Measurements from ENCODE around the gene NGEF.

NGEF gene

GRCh38 chr2:232843834-232844233 lies 169.2 kb downstream of the NGEF start:
- no peak for TF ChIP-seq GATA1 (IDR thresholded peaks at IDR 0.05; ENCODE audit: low read depth, low read length)

DNA sequence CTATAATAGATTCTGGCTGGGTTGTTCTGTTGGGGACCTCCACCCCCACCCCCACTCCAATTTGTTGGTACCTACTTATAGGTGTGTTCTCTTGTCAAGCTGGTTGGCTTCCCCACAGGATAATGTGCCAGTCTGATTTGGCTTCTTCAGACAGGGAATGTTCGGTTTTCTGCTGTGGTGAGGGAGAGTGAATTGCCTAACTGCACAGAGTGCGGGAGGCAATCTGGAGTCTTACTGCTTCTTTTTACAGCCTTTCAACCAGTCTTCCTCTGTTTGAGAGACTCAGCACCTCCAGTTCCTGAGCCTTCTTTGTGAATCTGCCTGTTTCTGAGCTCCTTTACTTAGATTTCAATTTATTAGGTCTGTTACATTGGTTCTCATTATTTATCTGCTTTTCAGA lies 170.4 kb downstream of the NGEF start:
- TF ChIP-seq POLR2A (IDR thresholded peaks at IDR 0.05; ENCODE audit: low read length) (no peak), GATA1 (IDR thresholded peaks at IDR 0.05; ENCODE audit: low read depth, low read length) (no peak)
- DNase-seq: no peak

More at GRCh38 chr2:232843834-232844233, 169.2 kb downstream of the NGEF start:
- DNase-seq: peak in 1 of 2 experiments; percentile 9

DNA sequence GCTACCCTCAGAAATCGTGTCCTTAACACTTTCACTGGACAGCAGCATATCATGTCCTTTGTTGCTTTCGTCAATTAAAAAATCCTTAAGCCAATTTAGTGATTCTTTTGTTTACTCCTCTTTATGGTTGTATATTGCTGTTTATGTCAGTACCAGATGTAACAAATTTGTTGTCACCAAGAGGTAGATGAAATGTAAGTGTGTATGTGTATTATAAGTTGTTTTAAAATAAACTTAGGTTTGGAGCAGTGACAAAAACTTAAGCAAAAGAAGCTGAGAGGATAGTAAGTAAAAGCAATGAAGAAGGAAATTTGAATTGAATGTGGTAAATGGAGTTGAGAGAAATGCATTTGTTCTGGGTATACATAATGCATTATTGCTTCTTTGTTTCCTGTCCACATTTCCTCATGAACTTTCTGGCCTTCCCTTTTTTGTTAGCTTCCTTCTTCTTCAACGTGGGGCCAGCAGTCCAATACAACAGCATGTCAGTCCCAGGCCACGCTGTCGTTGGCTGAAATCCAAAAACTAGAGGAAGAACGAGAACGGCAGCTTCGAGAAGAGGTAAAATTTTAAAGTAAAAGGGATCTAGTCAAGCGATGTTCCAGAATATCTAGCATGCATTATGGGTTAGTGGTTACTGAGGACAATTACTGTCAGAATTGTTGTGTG lies 173.5 kb downstream of the NGEF start:
- TF ChIP-seq GATA1 (IDR thresholded peaks at IDR 0.05; ENCODE audit: low read depth, low read length) (no peak), POLR2A (IDR thresholded peaks at IDR 0.05; ENCODE audit: low read length) (no peak)
- DNase-seq: peak in 1 of 2 experiments; percentile 13

GRCh38 chr2:232838406-232838874 lies 174.6 kb downstream of the NGEF start:
- peak; percentile 34 to 48 for DNase-seq
- TF ChIP-seq POLR2A (IDR thresholded peaks at IDR 0.05; ENCODE audit: low read length) (no peak), GATA1 (IDR thresholded peaks at IDR 0.05; ENCODE audit: low read depth, low read length) (no peak)

- DNase-seq: no peak
- TF ChIP-seq GATA1 (IDR thresholded peaks at IDR 0.05; ENCODE audit: low read depth, low read length) (no peak), POLR2A (IDR thresholded peaks at IDR 0.05; ENCODE audit: low read length) (no peak)
These were observed 176.1 kb downstream of the NGEF start for GRCh38 chr2:232836934-232837333.

GRCh38 chr2:232835687-232836208 lies 177.3 kb downstream of the NGEF start:
- DNase-seq: no peak
- TF ChIP-seq POLR2A (IDR thresholded peaks at IDR 0.05; ENCODE audit: low read length) (no peak), GATA1 (IDR thresholded peaks at IDR 0.05; ENCODE audit: low read depth, low read length) (no peak)

DNA sequence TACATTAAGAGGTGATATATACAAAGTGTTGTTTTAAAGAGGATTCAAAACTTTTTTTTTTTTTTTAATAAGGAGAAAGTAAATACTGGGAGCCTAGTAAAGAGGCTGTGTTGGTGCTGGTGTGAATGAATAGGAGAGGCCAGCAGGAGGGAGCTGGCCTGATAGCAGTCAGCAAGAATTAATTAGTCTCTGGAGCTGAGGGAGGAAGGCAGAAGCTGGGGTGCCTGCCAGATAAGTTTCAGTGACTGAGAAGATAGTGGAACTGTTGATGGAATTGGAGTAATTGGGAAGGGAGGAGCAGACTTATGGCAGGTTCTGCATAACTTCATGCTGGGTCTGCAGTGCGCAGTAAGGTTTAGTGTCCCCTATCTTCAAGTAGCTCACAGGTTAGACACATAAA lies 179.2 kb downstream of the NGEF start:
- no peak for DNase-seq
- no peak for TF ChIP-seq POLR2A (IDR thresholded peaks at IDR 0.05; ENCODE audit: low read length)
- TF ChIP-seq GATA1 (IDR thresholded peaks at IDR 0.05; ENCODE audit: low read depth, low read length): no peak

GRCh38 chr2:232831496-232831895 lies 181.6 kb downstream of the NGEF start:
- no peak for DNase-seq
- TF ChIP-seq GATA1 (IDR thresholded peaks at IDR 0.05; ENCODE audit: low read depth, low read length) (no peak), POLR2A (IDR thresholded peaks at IDR 0.05; ENCODE audit: low read length) (no peak)

DNA sequence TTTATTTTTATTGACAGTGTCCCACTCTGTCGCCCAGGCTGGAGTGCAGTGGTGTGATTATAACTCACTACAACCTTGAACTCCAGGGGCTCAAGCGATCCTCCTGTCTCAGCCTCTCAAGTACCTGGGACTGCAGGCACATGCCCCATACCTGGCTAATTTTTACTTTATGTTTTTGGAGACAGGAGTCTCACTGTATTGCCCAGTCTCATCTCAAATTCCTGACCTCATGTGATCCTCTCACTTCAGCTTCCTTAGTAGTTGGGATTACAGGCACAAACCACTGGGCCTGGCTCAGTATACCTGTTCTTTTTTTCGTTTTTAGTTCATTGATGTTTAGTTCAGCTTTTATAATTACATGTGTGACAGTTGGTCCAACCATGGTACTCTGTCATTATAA lies 183.1 kb downstream of the NGEF start:
- no peak for DNase-seq
- TF ChIP-seq POLR2A (IDR thresholded peaks at IDR 0.05; ENCODE audit: low read length) (no peak), GATA1 (IDR thresholded peaks at IDR 0.05; ENCODE audit: low read depth, low read length) (no peak)

Measured in erythroblast (primary cell).